CD4-positive, alpha-beta T cell treated with Interleukin-10 for 1 hour (primary cell): Measurements from ENCODE around the gene NOXO1.

Source experiments
- DNase-seq: peaks from one replicate; pipeline ENCODE4 v3.0.0-alpha.2; 2020

NOXO1 gene

GRCh38 chr16:2009791-2010510 lies 28.7 kb upstream of the NOXO1 start, which contains the start of gene ZNF598:
Gene ZNF598 (minus strand): TSS chr16:2009821.
- DNase-seq: peak; percentile 82

DNA sequence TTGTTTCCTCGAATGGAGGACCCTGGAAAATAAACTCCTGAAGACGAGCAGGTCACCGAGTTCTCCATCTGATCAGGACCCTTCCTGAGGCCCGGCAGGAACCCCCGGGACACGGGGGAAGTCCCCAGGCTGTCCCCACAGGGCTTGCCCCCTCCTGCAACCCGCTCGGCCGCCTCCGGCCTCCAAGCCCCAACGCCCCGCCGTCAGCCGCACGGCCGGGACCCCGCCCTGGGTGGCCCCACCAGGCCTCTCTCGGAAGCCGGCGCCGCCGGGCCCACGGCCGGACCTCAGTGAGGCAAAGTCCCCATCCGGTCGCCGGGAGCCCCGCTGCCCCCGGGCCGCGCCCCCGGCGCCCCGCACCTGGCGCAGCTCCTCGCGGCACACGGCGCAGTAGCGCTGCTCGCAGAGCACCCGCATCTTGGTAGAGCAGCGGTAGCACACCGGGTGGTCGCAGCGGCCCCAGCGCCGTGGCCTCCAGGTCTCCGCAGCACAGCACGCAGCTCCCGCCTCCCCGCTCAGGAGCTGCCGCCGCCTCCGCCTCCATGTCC lies 28.0 kb upstream of the NOXO1 start:
- DNase-seq: no peak

GRCh38 chr16:2008631-2009163 lies 27.4 kb upstream of the NOXO1 start:
- no peak for DNase-seq

GRCh38 chr16:2008009-2008526 lies 26.8 kb upstream of the NOXO1 start:
- peak; percentile 33 for DNase-seq

GRCh38 chr16:2007081-2007836 lies 26.0 kb upstream of the NOXO1 start:
- no peak for DNase-seq

DNA sequence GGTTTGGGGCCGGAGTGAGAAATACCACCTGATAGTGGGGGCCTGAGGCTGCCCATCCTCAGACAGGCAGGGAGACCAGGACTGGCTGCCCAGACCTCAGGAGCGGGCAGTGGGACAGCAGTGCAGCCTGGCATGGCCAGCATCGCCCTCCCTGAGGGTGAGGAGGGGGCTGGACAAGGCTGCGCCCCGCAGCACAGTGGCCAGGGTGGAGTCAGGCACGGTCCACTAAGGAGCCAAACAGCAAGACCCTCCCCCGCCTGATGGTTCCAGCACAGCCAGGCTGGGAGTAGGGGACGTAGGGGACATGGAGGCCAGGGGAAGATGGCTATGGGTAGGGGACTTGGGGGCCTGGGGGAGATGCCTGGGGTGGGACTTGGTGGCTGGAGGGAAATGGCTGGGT lies 25.0 kb upstream of the NOXO1 start:
- DNase-seq: no peak

DNA sequence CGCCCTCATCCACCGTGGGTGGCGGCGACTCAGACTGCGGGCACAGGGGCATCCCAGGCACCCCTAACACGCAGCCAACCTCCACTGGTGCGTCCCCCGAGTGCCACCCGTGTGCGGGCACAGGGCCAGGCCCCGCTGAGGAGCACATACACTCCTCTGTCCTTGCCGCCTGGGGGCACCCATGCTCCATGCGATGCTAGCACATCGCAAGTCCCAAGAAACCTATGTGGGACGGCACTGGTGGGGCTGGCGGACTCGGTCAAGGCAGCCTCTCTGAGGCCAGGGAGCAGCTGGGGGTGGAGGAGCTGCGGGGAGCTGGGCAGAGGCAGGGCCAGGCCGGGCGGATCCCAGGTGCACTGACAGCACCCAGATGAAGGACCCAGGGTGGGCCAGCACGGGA lies 24.4 kb upstream of the NOXO1 start:
- DNase-seq: no peak

DNA sequence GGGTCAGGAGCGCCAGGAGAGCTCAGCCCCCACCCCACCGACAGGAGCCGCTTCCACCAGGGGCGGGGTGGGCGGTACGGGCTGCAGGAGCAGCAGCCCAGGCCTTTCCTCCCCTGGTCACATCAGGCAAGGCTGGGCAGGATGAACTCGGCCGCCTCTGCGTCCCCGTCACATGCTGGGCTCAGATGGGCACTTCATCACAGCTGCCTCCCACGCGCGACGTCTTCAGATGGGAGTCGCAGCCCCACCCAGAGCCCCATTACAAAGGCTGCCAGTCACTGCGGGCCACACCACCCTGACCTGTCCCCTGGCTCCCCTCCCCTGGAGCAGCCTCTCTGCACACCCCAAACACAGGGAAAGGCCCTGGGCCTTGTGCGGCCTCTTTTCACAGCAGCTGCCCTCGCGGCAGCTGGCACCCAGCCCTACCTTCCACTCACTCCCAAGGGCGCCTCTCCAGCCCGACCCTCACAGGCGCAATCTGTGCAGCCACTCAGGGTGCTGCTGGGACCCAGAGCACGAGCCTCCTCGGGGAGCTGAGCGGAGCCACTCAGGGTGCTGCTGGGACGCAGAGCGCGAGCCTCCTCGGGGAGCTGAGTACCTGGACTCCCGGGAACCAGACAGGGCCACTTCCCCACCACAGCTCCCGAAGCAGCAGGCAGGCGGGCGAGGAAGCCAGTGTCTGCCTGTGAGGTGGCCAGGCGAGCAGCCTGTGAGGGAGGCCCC lies 23.7 kb upstream of the NOXO1 start:
- DNase-seq: no peak

DNA sequence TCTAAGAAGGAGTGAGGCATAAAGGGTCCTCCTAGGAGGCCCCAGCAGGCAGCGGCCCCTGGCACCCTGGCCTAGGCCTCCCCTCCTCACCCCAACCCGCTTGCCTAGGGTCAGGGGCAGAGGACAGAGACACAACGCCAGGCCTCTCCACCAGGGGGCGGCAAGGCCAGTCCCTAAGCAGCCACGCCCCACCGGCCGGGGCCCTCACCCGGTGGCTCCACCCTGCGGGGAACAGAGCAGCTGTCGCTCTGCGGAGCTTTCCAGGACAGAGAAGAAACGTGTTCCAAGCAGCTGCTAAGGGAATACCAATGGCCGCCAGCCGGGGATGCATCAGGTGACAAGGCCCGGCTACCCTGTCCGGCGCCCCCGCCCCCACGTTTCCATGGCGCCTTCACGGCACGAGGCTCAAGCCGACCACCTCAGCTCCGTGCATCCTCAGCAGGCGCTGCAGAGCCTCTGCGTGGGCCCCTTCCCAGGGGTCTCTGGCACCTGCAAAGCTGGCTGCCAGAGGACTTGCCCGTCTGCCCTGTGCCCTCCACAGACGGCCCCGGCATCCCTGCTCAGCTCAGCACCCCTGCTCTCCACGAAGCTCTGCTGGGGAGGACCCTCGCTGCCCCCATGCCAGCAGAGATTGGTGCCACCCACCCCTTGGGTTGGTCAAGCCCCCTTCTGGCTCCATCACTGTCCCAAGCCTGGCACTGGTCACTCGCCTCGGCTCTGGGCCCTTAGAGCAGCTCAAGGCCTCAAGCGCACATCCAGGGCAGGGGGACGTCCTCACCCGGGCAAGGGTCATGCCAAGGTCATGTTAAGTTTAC lies 22.8 kb upstream of the NOXO1 start:
- peak; percentile 88 for DNase-seq

- DNase-seq: no peak
These were observed 22.1 kb upstream of the NOXO1 start for GRCh38 chr16:2003231-2003826.

DNA sequence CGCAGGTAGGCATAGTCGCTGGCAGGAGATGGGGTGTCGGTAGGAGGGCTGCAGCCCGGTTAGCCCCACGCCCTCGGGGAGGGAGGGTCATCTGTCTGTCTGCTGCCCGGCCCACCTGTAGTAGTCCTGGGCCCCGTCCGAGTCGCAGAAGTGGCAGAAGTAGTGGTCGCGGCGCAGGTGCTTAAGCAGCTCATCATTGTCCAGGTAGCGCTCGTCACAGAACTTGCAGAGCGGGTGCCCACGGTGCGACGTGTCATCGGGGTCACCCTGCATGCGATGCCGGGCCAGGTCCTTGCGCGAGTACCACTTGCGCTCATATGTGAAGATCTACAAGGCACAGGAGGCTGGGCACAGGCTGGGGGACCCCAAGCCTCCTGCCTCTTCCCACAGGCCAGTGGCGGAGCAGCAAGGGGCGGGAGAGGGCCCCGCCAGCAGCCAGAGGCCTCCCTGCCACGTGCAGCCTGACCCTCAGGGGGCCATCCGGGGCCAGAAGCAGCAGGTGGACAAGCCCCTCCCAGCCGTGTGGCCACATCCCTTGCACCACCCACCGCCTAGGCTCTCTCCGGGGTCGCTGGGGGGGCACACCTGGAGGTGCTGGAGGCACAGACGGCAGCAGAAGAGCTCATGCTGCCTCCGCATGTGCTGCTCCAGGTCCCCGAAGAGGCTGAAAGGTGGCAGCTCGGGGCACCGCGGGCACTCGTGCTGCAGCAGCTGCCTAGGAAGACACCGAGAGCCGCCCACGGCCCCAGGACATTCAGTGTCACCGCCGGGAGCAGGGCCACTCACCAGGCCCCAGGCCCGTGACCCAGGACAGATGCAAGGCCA lies 21.3 kb upstream of the NOXO1 start:
- no peak for DNase-seq

DNA sequence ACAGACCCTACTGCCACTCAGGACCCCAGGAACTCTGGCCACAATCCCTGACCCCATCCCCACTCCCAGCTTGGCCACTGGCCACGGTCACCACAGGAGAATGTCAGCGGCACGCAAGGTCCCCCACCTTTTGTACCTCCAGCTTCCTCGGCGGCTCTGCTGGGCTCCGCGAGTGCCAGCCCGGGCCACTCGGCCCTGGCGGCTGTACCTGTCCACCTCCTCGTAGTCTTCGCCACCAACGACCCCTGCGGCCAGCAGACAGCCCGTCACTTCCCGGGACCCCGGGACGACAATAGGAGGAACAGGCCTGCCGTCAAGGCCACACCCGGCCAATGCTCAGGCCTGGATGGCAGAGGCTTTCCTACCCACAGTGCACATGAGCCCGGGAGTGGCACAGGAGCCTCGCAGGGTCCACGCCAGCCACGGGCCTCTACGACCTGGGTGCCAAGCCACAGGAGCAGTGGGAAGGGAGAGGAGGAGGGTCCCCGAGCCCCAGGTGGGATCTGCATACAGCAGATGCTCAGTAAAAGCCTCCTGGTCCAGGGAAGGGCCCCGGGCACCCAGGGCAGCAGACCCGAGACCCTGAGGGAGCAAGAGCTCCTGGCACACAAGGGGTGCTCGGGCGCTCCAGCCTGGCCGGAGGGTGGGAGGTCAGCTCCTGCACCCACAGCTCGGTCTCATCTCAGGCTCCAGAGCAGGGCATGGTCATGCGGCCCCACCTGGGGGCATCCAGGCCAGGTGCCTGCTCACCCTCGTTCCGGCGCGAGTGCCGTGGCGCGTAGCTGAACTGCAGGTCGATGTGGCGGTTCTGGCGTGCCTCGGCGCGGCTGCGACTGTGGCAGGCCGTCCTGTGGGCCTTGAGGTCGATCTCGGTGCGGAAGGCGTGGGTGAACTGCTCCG lies 20.4 kb upstream of the NOXO1 start:
- no peak for DNase-seq

GRCh38 chr16:2001035-2001434 lies 19.8 kb upstream of the NOXO1 start:
- no peak for DNase-seq

DNA sequence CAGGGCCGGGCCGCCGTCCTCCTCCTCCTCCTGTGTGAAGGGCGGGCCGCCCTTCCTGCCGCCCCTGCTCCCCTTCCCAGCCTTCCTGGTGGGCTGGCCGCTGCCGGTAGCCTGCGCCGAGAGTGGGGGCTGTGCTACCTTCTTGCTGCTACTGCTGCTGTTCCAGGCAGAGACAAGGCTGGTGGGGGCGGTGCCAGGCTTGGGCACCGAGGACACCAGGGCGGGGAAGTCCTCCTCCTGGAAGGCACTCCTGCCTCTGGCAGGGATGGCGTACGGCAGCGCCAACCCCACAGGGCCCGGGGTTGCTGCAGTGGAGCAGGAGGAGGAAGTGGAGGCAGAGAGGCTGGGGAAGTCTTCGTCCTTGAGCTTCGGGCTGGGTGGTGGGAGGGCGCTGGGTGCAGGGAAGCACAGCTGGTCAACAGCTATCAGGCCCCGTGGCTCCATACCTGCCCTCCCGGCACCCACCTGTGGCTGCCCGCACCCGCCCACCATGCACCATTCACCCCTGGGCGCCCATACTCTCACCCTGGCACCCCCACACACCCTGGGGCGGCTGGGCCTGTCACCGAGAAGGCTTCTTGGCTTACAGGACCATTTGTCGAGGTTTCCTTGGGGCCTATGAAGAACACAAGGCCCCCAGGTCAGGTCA lies 18.7 kb upstream of the NOXO1 start:
- no peak for DNase-seq

DNA sequence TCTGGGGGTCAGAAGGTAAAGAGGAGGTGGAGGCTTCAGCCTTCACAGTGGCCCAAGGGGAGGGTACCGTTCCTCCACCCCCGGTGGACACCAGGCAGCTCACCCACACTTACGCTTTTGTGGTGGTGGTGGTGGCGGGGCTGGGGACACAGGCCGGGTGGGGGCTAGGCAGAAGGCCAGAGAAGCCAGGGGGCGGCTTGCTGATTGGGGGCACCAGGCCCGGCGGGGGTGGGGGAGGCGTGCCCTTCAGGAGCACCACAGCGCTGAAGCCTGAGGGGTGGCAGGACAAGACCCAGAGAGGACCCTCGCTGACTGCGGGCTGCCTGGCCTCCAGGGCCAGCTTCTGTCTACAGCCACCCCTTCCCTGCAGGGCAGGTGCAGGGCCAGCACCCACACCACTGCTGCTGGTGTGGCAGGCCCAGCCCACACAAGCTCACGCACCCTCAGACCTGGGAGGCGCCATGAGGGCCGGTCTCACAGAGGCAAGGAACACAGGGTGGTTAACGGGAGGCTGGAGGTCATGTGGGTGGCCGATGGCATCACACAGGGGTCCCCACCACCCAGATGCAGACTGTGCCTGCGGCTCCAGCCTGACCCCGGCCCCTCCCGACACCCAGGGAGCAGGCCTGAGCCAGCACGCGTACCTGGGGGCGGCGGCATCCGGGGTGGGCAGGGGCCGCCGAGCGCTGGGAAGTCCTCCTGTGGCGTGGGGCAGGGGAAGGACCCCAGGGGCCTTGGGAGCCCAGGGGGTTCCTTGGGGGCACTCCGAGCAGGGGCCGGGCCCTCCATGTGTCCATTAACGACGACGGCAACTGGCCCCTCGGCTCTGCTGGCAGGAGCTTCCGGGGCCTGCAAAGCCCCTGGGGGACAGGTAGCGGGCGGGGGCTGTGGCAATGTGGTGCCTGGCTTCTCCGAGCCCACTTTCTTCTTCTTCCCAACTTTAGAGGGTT lies 17.9 kb upstream of the NOXO1 start:
- no peak for DNase-seq

- no peak for DNase-seq
These were observed 17.1 kb upstream of the NOXO1 start for GRCh38 chr16:1998360-1998835.

DNA sequence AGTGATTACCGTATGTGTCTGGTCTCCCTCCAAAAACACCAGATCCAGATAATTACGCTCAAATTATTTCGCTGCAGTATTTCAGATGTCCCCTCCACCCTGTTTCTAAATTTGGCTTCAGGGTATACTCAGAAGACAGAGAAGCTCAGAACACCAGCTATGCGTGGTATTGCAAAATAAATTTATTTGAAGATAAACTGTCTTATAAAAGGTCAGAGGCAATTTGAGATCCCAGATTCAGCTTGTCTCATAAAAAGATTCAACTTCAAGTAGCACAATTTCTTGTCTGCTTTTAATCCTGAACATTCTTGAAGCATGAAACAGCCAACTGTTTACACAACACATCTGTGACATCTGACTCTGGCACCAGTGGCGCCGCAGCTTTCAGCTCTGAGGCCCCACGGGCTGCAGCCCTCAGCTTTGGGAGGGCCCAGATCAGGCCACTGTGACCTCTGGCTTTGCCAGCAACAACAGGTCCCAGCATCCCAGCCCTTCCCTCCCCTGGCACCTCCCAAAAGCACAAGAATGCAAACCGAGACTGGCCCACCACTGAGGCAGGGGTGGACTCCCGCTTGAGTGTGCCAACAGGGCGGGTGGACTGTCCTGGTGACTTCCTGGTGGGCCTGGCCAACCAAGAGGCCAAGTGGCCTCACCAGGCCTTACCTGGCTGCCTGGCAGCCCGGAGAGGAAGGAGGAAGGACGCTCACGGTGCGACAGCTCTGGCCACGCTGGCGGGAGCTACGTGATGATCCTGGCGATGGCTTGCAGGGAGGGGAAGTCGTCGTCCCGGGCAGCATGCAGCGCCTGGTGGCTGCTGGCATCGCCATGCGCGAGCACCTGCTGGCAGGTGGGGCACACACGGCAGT lies 16.5 kb upstream of the NOXO1 start:
- DNase-seq: no peak
